ENCODE measurements around the gene GABARAP.

Gene GABARAP

DNA sequence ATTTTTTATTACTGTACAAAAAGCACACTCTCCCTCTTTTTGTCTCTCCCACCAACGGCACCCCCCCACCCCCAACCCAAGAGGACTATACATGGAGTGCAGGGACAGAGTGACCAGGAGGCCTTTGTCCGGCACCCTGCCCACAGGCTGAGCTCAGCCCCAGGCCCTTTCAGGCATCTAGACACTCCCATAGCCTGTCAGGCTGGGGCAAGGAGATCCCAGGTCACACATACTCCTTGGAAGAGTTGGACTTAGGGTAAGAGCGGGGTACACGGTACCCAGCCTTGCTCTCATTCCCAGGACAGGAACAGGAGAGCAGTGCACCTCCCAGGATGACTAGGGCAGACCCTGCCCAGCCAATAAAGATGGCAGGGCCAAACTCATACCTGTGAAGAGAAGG is 17.9 kb upstream of the GABARAP start:
- TF ChIP-seq, protein P1, sequence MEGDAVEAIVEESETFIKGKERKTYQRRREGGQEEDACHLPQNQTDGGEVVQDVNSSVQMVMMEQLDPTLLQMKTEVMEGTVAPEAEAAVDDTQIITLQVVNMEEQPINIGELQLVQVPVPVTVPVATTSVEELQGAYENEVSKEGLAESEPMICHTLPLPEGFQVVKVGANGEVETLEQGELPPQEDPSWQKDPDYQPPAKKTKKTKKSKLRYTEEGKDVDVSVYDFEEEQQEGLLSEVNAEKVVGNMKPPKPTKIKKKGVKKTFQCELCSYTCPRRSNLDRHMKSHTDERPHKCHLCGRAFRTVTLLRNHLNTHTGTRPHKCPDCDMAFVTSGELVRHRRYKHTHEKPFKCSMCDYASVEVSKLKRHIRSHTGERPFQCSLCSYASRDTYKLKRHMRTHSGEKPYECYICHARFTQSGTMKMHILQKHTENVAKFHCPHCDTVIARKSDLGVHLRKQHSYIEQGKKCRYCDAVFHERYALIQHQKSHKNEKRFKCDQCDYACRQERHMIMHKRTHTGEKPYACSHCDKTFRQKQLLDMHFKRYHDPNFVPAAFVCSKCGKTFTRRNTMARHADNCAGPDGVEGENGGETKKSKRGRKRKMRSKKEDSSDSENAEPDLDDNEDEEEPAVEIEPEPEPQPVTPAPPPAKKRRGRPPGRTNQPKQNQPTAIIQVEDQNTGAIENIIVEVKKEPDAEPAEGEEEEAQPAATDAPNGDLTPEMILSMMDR (IDR thresholded peaks at IDR 0.05; ENCODE audit: extremely low read depth, missing control alignments): no peak
- no peak for DNase-seq (ENCODE audit: low spot score)

DNA sequence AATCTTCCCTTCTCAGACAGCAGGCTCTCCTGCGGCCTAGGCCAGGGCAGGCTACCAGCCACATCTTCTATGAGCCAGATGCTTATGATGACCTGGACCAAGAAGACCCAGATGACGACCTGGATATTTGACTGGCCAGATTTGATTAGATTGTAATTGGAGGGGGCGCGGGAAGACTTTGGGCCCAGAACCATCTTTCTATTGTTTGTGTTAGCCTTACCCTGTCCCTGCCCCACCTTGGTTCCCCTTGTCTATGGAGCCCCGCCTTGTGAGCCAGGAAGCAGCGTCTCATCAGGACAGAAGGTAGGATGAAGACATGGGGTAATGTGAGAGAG is 17.3 kb upstream of the GABARAP start:
- TF ChIP-seq, protein P1 (IDR thresholded peaks at IDR 0.05; ENCODE audit: extremely low read depth, missing control alignments): no peak
- DNase-seq (ENCODE audit: low spot score): no peak

DNA sequence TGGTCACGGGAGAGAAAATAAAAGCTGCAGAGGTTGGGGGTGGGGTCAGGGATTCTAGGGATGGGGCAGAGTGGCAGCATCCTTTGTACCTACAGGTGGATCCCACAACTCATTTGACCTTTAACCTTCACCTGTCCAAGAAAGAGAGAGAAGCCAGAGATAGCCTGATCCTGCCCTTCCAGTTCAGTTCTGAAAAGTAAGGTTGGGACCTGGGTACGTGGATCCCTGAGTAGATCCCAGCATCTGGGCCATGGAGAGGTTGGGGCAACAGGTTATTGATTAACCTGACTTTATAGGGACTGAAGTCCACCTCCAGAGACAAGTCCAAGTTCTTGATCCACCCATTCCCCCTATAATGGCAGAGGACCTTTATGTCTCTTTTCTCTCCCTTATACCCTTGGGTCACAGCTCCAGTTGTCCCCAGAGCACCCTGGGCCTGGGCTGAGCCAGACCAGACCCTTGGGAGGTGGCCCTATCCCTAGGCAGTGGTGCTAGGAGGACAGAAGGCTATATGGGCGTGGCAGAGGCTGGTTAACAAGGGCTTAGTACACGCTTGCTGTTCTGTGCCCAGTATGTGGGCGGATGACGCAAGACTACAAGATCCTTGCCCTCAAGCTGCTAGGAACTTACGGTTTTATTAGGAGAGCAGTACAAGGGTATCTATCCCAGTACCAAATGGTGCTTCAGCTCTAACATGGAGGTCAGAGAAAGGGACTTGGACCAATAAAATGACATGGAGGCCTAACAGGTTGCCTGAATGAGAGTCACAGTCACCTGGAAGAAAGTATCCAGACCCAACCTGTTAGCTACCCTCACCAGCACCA is 16.7 kb upstream of the GABARAP start:
- TF ChIP-seq, protein P1 (IDR thresholded peaks at IDR 0.05; ENCODE audit: extremely low read depth, missing control alignments): no peak
- DNase-seq (ENCODE audit: low spot score): no peak

DNA sequence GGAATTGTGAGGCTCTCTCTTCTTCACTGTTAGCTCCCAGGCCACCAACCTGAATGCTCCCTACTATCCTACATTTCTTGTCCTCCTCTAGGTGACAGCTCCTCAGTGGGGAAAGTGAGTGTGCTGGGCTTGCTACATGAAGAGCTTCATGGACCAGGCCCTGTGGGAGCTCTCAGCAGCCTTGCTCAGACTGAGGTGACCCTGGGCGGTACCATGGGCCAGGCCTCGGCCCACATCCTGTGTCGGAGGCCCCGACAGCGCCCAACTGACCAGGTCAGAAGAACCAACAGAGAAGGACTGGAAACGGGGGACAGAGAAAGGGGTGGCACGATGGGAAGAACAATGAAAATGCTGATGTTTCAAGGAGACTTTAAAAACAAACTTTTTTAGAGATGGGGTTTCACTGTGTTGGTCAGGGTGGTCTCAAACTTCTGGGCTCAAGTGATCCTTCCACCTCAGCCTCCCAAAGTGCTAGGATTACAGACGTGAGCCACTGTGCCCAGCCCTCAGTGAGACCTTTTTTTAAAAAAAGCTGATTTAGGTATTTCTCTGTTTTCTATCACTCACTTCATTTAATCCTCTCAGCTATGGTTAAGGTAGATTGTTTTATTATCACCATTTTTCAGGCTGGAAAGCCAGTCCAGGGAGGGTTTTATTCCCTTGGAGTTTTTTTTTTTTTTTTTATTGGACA is 14.7 kb upstream of the GABARAP start:
- TF ChIP-seq, protein P1 (IDR thresholded peaks at IDR 0.05; ENCODE audit: extremely low read depth, missing control alignments): no peak
- no peak for DNase-seq (ENCODE audit: low spot score)

DNA sequence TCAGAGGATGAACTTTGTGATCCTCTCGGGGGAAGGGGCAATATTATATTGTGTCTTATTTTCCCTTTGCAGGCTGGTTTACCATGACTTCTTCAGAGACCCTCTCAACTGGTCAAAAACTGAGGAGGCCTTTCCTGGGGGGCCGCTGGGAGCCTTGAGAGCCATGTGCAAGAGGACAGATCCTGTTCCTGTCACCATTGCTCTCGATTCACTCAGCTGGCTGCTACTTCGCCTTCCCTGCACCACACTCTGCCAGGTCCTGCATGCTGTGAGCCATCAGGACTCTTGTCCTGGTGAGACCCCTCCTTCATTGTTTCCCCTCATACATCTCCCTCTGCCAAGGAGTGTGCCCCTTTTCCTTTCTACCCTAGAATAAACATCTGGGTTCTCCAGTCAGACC is 12.3 kb upstream of the GABARAP start:
- TF ChIP-seq, protein P1 (IDR thresholded peaks at IDR 0.05; ENCODE audit: extremely low read depth, missing control alignments): no peak
- DNase-seq (ENCODE audit: low spot score): no peak

DNA sequence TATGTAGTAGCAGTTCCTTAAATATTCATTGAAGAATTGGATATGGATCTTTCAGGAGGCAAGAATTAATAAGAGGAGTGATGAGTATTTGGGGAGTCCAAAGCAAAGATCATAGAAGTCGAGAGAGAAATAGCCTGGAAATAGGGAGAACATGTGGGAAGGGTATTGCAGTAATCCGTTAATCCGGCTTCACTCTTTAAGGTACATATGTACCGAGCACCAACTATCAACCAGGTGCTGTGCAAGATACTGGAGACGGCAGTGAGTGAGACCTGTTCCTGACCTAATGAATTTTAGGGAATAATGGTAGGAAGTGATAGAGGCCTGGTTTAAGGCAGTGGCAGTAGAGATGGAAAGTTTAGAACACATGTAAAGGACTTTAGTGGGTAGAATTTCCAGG is 10.8 kb upstream of the GABARAP start:
- DNase-seq (ENCODE audit: low spot score): no peak
- TF ChIP-seq, protein P1 (IDR thresholded peaks at IDR 0.05; ENCODE audit: extremely low read depth, missing control alignments): no peak

All from GM20000 (cell line).